Fibroblast of lung (primary cell): Measurements from ENCODE around the gene SCN5A.

Experiments
- EZH2 ChIP-seq: IDR thresholded peaks from 2 replicates; pipeline ENCODE4 v1.5.1; 2012; ENCODE audit warnings: low read length, control low read depth, mild to moderate bottlenecking; ENCODE audit errors: missing control alignments
- TF ChIP-seq, protein P1 (sequence below), 2 donors: IDR thresholded peaks in 1 of 2; conservative IDR thresholded peaks in 1 of 2; 1 replicate in 1 of 2; 2 replicates in 1 of 2; pipeline ENCODE4 v1.5.1; 2011 to 2012; ENCODE audit warnings: low read length in 2 of 2, control low read depth in 1 of 2, inconsistent platforms in 1 of 2, low read depth in 1 of 2, mild to moderate bottlenecking in 1 of 2

DNA sequence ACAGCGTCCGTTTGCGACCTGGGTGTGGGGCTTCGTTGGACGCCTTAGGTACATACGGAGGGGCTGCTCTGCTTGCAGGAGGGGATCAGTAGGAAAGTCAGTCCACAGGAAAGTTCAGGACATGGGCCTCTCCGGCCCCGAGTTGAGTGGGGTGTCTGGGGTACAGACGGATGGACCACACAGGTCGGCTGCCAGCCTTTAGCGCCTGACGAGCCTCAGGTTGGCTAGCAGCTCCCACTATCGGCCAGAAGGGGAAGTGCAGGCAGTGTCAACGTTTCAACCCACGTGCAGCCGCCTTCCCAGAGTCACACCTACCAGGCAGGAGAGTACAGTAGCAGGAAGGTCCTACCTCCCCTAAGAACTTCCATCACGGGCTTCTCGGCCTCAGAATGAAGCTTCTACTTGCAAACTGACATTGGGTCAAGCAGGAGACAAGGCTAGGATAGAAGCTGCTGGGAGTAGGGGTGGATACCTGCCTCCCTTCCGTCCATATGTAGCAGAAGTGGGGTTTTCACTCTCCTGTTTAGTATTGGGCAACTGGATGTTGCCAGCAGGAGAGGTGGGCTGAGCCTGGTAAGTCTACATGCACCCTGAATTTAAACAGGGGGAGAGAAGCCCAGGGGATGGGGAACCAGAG, 1.8 kb upstream of the SCN5A start:
- TF ChIP-seq EZH2: no peak
- TF ChIP-seq, protein P1, sequence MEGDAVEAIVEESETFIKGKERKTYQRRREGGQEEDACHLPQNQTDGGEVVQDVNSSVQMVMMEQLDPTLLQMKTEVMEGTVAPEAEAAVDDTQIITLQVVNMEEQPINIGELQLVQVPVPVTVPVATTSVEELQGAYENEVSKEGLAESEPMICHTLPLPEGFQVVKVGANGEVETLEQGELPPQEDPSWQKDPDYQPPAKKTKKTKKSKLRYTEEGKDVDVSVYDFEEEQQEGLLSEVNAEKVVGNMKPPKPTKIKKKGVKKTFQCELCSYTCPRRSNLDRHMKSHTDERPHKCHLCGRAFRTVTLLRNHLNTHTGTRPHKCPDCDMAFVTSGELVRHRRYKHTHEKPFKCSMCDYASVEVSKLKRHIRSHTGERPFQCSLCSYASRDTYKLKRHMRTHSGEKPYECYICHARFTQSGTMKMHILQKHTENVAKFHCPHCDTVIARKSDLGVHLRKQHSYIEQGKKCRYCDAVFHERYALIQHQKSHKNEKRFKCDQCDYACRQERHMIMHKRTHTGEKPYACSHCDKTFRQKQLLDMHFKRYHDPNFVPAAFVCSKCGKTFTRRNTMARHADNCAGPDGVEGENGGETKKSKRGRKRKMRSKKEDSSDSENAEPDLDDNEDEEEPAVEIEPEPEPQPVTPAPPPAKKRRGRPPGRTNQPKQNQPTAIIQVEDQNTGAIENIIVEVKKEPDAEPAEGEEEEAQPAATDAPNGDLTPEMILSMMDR (conservative IDR thresholded peaks at IDR 0.05 in 1 of 2, IDR thresholded peaks at IDR 0.05 in 1 of 2; ENCODE audit: low read depth in 1 of 2, low read length in 2 of 2): peak; percentile 94 to 99
